GM12878 (cell line): ENCODE results near the gene VEGFA. TPM values are rescaled to one million over a fixed set of nuclear protein-coding genes. Genes with fewer than 3 reads are reported as not detected.

Experiments
- CBX3 ChIP-seq: fragments of 200-600 bp; sonication (generic); IDR thresholded peaks from 2 replicates; pipeline ENCODE4 v1.6.1; 2016; ENCODE audit warnings: low read depth, borderline replicate concordance
- E2F8 ChIP-seq: fragments of 450-650 bp; IDR thresholded peaks from 2 replicates; pipeline ENCODE4 v1.6.1; 2018; ENCODE audit warnings: mild to moderate bottlenecking, low read depth, moderate library complexity; ENCODE audit not compliant: partially characterized antibody
- ESRRA ChIP-seq: IDR thresholded peaks from 2 replicates; pipeline ENCODE4 v1.6.1; 2012; ENCODE audit warnings: mild to moderate bottlenecking, low read length, improper control_type of control experiment
- FOXK2 ChIP-seq: fragments of 450-650 bp; IDR thresholded peaks from 2 replicates; pipeline ENCODE4 v1.6.1; 2017; ENCODE audit warnings: mild to moderate bottlenecking, moderate library complexity
- HDGF ChIP-seq: fragments of 450-650 bp; IDR thresholded peaks from 2 replicates; pipeline ENCODE4 v1.6.1; 2016; ENCODE audit warnings: antibody characterized with exemption
- POLR2A ChIP-seq: IDR thresholded peaks from 2 replicates; pipeline ENCODE4 v1.6.1; 2011; ENCODE audit warnings: low read depth, mild to moderate bottlenecking, low read length
- RAD51 ChIP-seq: fragments of 450-650 bp; IDR thresholded peaks from 2 replicates; pipeline ENCODE4 v1.6.1; 2016; ENCODE audit warnings: moderate library complexity, mild to moderate bottlenecking, inconsistent platforms
- TCF12 ChIP-seq: IDR thresholded peaks from 2 replicates; pipeline ENCODE4 v1.6.1; 2011; ENCODE audit warnings: low read depth, mild to moderate bottlenecking, low read length
- USF2 ChIP-seq: IDR thresholded peaks from 2 replicates; pipeline ENCODE4 v1.6.1; 2011; ENCODE audit warnings: low read depth, low read length, improper control_type of control experiment, borderline replicate concordance
- ZNF622 ChIP-seq: fragments of 450-650 bp; IDR thresholded peaks from 2 replicates; pipeline ENCODE4 v1.6.1; 2017; ENCODE audit warnings: mild to moderate bottlenecking, inconsistent platforms
- polyA plus RNA-seq, 11 experiments: library from polyadenylated mRNA; depleted of rRNA in 4 of 11; unstranded in 6 of 11; stranded (reverse) in 5 of 11; fragments of >200 nt; fragmentation: Nextera tagmentation in 4 of 11; fragmentation: Illumina TruSeq in 1 of 11; extraction: Ambion mirVana in 4 of 11; extraction: Trizol in 1 of 11; gene quantifications; 1 replicate in 1 of 11; 2 replicates in 10 of 11; pipeline versions ENCODE4 v1.2.1 to v1.2.3, GENCODE V29; 2011 to 2016; ENCODE audit warnings: inconsistent platforms in 2 of 11, missing spikeins in 2 of 11, low read depth in 1 of 11
- total RNA-seq, 4 experiments: library from RNA; depleted of rRNA in 3 of 4; stranded (reverse); fragments of >200 nt in 3 of 4; fragmentation: Illumina TruSeq in 1 of 4; extraction: Trizol in 1 of 4; gene quantifications; 2 replicates each; pipeline versions ENCODE4 v1.2.1 to v1.2.3, GENCODE V29; 2013 to 2021
- TF ChIP-seq, protein P1 (sequence below): IDR thresholded peaks from 2 replicates; pipeline ENCODE4 v1.6.1; 2012; ENCODE audit warnings: low read depth, low read length, improper control_type of control experiment

The VEGFA gene
- total and polyA plus RNA-seq, 10 of the 15 experiments (the other 5 are each of a cell fraction or from before 2014, with no cell fraction given) = 0.96 to 140 (median 16.9) TPM

- TF ChIP-seq USF2 = no peak
- no peak for TF ChIP-seq CBX3
- 0 out of 2 replicates have a peak, but pooled peaks have one; percentile 14 for TF ChIP-seq POLR2A
- no peak for TF ChIP-seq ZNF622
- TF ChIP-seq, protein P1, sequence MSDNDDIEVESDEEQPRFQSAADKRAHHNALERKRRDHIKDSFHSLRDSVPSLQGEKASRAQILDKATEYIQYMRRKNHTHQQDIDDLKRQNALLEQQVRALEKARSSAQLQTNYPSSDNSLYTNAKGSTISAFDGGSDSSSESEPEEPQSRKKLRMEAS = no peak
- no peak for TF ChIP-seq HDGF
- TF ChIP-seq RAD51 = no peak
- peak; percentile 35 for TF ChIP-seq E2F8
- no peak for TF ChIP-seq ESRRA
- TF ChIP-seq TCF12 = no peak
- no peak for TF ChIP-seq FOXK2
Observed at GRCh38 chr6:43786664-43787329, 16.8 kb downstream of the VEGFA start (continued).
